Uterus (tissue), 2 donors: Measurements from ENCODE around the gene RRP36.

Experiments used
- POLR2A ChIP-seq, 2 donors: fragments of 450-650 bp; IDR thresholded peaks; one replicate each; pipeline ENCODE4 v1.6.1; 2016; ENCODE audit warnings: antibody characterized with exemption in 2 of 2, mild to moderate bottlenecking in 1 of 2, moderate library complexity in 1 of 2
- TF ChIP-seq, protein P1 (sequence below), 4 experiments: fragments of 200-600 bp in 2 of 4; fragments of 450-650 bp in 2 of 4; sonication (generic) in 2 of 4; IDR thresholded peaks; one replicate each; pipeline ENCODE4 v1.5.1; 2016 to 2019; ENCODE audit warnings: antibody characterized with exemption in 4 of 4, mild to moderate bottlenecking in 2 of 4, moderate library complexity in 1 of 4

DNA sequence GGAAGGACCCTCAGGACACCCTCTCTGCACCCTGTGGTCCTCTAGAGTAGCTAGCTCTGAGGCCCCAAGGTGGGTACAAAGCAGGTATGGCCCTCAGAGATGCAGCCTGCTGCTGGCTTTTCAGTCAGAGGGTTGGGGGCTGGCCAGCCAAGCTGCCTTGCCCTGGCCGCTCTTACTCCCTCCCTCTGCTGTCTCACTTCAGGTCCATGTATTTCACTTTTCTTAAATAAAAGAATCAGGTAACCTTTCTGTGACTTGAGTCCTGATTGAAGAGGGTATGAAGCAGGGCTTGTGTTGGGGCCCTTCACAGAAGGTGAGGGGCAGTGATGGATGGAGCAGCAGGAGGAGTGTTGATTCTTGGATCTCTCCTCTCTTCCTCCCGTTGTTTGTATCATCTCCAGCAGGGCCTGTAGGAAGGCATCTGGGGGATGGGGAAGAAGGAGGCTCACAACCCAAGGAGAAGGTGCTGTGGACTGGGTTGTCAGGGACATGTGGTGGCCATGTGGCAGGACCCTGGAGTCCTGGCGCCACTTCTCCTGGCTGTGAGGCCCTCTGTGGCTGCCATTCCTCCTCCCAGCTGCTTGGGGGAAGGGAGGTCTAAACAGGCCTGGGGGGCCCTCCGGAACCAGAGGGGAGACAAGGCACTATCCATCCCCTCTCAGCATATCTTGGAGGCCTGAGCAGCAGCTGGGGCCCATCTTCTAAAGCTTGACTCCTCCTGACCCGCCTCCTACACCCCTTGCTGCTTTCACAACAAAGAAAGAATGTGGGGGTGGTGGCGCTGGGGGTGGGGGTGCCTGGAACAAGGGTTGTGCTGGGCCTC is 53.6 kb downstream of the RRP36 start:
- TF ChIP-seq, protein P1, sequence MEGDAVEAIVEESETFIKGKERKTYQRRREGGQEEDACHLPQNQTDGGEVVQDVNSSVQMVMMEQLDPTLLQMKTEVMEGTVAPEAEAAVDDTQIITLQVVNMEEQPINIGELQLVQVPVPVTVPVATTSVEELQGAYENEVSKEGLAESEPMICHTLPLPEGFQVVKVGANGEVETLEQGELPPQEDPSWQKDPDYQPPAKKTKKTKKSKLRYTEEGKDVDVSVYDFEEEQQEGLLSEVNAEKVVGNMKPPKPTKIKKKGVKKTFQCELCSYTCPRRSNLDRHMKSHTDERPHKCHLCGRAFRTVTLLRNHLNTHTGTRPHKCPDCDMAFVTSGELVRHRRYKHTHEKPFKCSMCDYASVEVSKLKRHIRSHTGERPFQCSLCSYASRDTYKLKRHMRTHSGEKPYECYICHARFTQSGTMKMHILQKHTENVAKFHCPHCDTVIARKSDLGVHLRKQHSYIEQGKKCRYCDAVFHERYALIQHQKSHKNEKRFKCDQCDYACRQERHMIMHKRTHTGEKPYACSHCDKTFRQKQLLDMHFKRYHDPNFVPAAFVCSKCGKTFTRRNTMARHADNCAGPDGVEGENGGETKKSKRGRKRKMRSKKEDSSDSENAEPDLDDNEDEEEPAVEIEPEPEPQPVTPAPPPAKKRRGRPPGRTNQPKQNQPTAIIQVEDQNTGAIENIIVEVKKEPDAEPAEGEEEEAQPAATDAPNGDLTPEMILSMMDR (IDR thresholded peaks at IDR 0.05): no peak
- TF ChIP-seq POLR2A (IDR thresholded peaks at IDR 0.05): no peak
